ENCODE data around the gene H6PD.

The H6PD gene

DNA sequence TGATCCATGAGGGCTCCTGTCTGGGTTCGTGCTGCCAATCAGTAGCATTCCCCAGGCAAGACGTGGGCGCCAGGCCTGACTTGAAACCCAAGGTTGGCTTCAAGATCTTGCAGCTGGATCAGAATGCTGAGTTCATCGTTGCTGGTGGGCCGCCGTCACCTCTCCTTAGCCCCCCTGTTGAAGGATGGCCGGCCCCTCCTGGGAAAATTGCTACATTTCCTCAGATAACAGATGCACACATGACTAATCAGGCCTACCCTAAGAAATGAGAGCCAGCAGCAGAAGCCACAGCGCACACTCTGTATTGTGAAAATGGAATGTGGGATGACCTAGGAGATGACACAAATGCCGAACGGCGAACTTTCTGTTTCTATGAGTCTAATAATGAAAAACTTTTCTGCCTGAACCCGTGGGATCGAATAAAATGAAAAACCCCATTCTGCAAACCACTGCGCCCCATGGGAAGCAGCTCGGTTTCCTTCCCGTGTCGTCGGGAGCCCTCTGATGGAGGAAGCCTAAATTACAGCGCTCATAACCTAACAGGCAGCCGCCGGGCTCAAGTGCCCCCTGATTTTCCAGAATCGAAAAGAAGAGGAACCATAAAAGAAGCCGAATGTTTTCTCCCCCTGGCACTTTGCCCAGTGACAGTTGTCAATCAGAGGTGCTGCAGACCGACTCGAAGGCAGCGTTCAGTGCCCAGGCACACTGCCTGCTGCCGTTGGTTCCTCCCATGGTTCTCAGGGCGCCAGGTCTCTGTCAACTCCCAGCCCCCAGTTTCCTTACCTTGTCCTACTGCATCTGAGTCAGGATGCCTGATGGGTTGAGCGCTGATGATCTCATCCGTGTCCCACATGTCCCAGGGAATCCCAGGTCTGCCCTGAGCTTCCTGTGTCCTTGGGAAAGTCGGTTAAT is 38.2 kb upstream of the H6PD start:
- Histone ChIP-seq H3K4me3 (ENCODE audit: low read depth, low read length) (no peak overlapping the region), H3K9ac (ENCODE audit: low read length) (no peak overlapping the region), H3K36me3 (ENCODE audit: control insufficient read depth, insufficient read depth, low read length) (no peaks in the 10 kb centered on the region), H3K27me3 (ENCODE audit: control insufficient read depth, insufficient read depth, low read length) (peaks cover 49% of the 10 kb centered on the region), H3K9me3 (ENCODE audit: control insufficient read depth, insufficient read depth, low read depth, low read length) (no peaks in the 10 kb centered on the region), H3K27ac (ENCODE audit: low read depth, low read length) (no peak overlapping the region), H3K4me1 (ENCODE audit: control insufficient read depth, insufficient read depth, low read length) (peaks cover 21% of the 10 kb centered on the region)

DNA sequence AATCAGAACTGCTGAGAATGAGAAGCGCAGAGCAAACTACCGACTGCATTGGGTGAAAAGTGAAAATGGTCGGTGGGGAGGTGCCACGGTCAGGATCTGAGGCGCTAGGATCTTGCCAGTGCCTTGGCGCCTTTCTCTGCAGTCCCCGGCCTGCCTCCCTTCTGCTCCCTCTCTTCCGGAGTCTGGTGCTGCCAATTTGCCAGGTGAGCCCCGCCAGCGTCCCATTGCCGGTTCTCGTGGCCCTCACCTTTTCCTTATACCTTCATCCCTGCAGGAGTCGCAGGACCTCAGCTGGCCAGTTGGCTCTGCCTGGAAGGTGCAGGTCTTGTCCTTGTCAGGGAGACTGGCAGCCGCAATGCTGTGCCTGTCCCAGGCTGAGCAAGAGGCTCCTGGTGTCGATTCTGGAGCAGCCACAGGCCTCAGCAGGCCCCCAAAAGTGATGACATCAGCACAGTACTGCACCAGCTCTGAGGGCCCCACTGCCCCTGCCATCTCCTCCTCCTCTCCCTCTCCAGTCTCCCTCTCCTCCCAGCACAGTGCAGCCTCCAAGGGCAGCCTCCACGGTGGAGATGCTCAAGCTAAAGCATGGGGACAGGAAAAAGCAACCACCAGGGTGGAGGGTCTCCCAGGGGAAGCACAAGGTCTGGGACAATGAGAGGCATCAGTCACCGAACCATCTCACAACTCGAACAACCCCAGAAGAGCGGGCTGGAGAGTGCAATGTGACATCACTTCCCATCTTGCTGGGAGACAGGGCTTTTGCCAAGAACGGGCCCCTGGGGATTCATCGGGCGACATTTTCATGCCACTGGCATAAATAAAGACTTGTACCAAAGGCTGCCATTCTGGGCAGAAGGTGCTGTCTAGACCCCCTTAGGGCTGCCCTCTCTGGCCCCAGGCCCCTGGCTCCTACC is 37.1 kb upstream of the H6PD start:
- H3K27ac ChIP-seq (ENCODE audit: low read depth, low read length): no peak overlapping the region
- H3K36me3 ChIP-seq (ENCODE audit: control insufficient read depth, insufficient read depth, low read length): no peaks in the 10 kb centered on the region
- H3K9ac ChIP-seq (ENCODE audit: low read length): no peak overlapping the region
- H3K4me3 ChIP-seq (ENCODE audit: low read depth, low read length): no peak overlapping the region
- peaks cover 26% of the 10 kb centered on the region for H3K4me1 ChIP-seq (ENCODE audit: control insufficient read depth, insufficient read depth, low read length)
- no peaks in the 10 kb centered on the region for H3K9me3 ChIP-seq (ENCODE audit: control insufficient read depth, insufficient read depth, low read depth, low read length)
- peaks cover 59% of the 10 kb centered on the region for H3K27me3 ChIP-seq (ENCODE audit: control insufficient read depth, insufficient read depth, low read length)

DNA sequence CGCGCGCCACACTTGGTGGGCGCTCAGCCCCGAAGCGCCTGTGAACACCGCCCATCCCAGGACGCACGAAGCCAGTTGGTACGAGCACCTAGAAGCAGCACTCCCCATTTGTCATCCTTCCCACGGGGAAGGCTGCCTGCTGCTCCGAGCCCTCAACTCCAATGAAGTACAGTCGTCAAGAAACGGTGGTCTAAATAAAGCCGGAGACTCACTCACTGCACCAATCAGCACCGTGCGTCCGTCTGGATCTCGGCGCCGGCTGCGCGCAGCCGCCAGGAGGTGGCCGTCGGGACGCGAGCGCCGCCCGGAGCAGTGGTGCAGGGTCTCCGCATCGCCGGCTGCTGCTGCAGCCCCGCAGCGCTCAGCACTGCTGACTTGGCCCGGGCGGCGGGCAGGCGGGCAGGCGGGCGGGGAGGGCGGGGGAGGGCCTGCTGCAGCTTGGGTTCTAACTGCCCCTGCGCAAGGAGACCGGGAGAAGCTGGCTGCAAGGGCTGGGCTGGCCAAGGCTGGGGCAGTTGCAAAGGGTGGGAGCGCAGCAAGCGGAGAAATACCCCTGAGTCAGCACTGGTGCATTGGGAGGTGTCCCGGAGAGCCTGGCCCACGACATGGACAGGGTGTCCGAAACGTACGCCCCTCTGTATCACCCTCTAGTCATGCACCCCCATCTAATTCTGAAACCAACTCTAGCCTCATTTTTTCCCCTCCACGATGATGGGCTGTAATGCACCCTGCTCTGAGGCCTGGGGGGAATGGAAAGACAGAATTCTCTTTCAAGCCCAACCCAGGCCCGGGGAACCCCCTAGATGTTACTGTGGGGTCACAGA is 35.8 kb upstream of the H6PD start:
- Histone ChIP-seq H3K9me3 (ENCODE audit: control insufficient read depth, insufficient read depth, low read depth, low read length) (no peaks in the 10 kb centered on the region), H3K4me3 (ENCODE audit: low read depth, low read length) (peak overlapping the region; percentile 44), H3K36me3 (ENCODE audit: control insufficient read depth, insufficient read depth, low read length) (no peaks in the 10 kb centered on the region), H3K27me3 (ENCODE audit: control insufficient read depth, insufficient read depth, low read length) (peaks cover 72% of the 10 kb centered on the region), H3K27ac (ENCODE audit: low read depth, low read length) (no peak overlapping the region), H3K9ac (ENCODE audit: low read length) (no peak overlapping the region), H3K4me1 (ENCODE audit: control insufficient read depth, insufficient read depth, low read length) (peaks cover 27% of the 10 kb centered on the region)

DNA sequence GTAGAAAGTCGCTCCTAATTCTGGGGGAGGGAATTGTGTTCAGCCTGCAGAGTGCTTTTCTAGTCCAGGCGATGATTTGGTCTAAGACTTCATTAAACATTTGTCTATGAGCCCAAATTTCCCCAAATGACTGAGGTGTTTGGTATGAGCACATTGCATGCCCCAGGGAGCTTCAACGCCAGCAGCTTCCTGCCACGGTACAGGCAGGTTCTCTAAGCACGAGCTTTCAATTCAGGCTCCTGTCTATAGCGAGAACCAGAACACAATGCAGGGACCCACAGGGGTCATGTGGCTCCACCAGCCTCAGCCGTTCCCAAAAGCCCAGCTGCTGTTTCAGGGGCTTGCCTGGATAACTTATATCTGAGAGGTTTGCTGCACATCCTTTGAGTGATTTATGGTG is 34.1 kb upstream of the H6PD start:
- Histone ChIP-seq H3K27ac (ENCODE audit: low read depth, low read length) (no peak overlapping the region), H3K36me3 (ENCODE audit: control insufficient read depth, insufficient read depth, low read length) (no peaks in the 10 kb centered on the region), H3K27me3 (ENCODE audit: control insufficient read depth, insufficient read depth, low read length) (peaks cover 82% of the 10 kb centered on the region), H3K9me3 (ENCODE audit: control insufficient read depth, insufficient read depth, low read depth, low read length) (no peaks in the 10 kb centered on the region), H3K9ac (ENCODE audit: low read length) (no peak overlapping the region), H3K4me1 (ENCODE audit: control insufficient read depth, insufficient read depth, low read length) (peaks cover 27% of the 10 kb centered on the region), H3K4me3 (ENCODE audit: low read depth, low read length) (no peak overlapping the region)

DNA sequence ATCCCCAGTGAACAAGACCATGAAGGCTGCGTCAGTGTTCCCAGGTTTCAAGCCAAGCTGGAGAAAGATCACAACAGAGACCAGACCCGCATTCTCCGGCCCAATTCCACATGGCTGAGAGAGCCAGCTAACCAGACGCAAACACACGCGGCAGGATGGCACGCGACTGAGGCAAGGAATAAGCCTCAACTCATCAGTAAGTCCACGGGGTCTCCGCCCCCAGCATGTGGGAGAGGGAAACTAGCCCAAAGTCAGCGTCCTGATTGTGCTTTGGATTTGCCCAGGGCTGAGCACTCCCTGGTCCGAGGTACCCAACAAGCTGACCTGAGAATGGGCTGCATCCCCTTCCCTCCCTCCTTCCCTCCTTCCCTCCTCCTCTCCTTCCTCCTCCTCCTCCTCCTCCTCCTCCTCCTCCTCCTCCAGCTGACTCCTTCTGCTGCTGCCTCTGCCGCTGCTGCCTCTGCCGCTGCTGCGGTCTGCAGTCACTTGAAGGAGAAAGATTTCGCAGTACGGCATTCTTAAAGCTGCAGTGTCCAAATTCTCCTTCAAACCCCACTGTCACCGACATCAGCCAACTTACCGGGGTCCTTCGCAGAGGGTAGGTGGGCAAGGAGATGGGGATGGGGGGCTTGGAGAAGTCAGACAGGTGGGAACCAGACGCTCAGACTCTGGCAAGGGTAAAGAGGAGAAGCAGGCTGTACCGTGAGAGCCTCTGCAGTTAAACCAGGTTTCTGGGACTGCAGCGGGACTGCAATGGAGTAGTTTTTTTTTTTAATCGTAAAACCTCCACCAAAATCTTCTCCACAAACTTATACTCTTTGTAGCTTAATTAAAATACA is 33.0 kb upstream of the H6PD start:
- H3K4me3 ChIP-seq (ENCODE audit: low read depth, low read length): peak overlapping the region; percentile 61
- no peak overlapping the region for H3K27ac ChIP-seq (ENCODE audit: low read depth, low read length)
- H3K9ac ChIP-seq (ENCODE audit: low read length): no peak overlapping the region
- peaks cover 84% of the 10 kb centered on the region for H3K27me3 ChIP-seq (ENCODE audit: control insufficient read depth, insufficient read depth, low read length)
- no peaks in the 10 kb centered on the region for H3K36me3 ChIP-seq (ENCODE audit: control insufficient read depth, insufficient read depth, low read length)
- H3K4me1 ChIP-seq (ENCODE audit: control insufficient read depth, insufficient read depth, low read length): peaks cover 18% of the 10 kb centered on the region
- no peaks in the 10 kb centered on the region for H3K9me3 ChIP-seq (ENCODE audit: control insufficient read depth, insufficient read depth, low read depth, low read length)

DNA sequence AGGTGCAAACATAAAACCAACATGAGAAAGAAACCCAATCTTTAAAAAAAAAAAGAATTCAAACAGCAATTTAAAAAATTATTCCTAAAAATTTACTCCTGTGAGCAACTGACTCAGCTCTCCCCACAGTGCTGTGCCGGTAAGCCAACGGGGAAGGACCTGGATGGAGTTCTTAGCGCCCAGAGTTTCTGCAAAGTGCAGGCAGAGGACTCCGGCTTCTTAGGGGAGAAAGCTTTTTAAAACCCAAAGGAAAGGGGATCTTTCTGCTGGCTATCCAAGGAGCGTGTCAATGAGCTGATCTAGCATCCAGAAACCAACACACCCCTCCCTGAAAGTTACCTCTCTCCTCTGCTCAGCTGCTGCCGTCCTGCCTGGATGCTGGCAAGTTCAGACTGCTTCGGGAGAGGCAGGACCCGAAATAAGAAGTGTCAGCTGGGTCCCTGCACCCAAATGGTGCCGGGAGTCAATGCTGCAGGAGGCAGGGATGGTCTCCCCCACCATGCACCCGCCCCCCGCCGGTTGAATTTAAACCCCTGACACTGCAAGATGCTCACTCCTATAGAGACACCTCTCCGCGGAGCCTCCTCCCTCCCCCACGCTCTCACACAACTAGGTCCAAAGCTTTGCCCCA is 32.2 kb upstream of the H6PD start:
- no peak overlapping the region for H3K27ac ChIP-seq (ENCODE audit: low read depth, low read length)
- no peak overlapping the region for H3K9ac ChIP-seq (ENCODE audit: low read length)
- no peaks in the 10 kb centered on the region for H3K36me3 ChIP-seq (ENCODE audit: control insufficient read depth, insufficient read depth, low read length)
- H3K4me3 ChIP-seq (ENCODE audit: low read depth, low read length): peak overlapping the region; percentile 61
- H3K4me1 ChIP-seq (ENCODE audit: control insufficient read depth, insufficient read depth, low read length): peaks cover 18% of the 10 kb centered on the region
- H3K9me3 ChIP-seq (ENCODE audit: control insufficient read depth, insufficient read depth, low read depth, low read length): no peaks in the 10 kb centered on the region
- H3K27me3 ChIP-seq (ENCODE audit: control insufficient read depth, insufficient read depth, low read length): peaks cover 77% of the 10 kb centered on the region

DNA sequence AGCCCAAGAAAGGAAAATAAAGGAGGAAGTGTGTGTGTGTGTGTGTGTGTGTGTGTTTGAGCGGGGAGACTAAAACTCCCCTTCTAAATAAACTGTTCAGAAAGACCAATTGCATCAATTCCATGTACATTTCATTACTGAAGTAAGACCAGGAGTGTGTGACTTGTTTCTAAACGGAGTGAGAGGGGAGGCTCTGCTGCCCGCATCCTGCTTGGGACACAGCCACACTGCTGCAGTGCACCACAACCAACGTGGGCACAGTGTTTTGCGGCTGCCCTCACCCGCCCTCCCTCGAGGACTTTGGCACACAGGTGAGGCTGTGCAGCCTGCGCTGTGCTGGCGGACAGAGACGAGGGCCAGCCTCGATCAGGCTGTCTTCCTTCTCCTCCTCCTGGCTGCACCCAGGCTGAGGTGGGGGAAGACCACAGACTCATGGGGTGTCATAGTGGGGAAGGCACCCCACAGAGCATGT is 31.0 kb upstream of the H6PD start:
- H3K27ac ChIP-seq (ENCODE audit: low read depth, low read length): no peak overlapping the region
- no peak overlapping the region for H3K4me3 ChIP-seq (ENCODE audit: low read depth, low read length)
- H3K27me3 ChIP-seq (ENCODE audit: control insufficient read depth, insufficient read depth, low read length): peaks cover 65% of the 10 kb centered on the region
- no peaks in the 10 kb centered on the region for H3K36me3 ChIP-seq (ENCODE audit: control insufficient read depth, insufficient read depth, low read length)
- H3K9ac ChIP-seq (ENCODE audit: low read length): no peak overlapping the region
- peaks cover 13% of the 10 kb centered on the region for H3K4me1 ChIP-seq (ENCODE audit: control insufficient read depth, insufficient read depth, low read length)
- H3K9me3 ChIP-seq (ENCODE audit: control insufficient read depth, insufficient read depth, low read depth, low read length): no peaks in the 10 kb centered on the region

DNA sequence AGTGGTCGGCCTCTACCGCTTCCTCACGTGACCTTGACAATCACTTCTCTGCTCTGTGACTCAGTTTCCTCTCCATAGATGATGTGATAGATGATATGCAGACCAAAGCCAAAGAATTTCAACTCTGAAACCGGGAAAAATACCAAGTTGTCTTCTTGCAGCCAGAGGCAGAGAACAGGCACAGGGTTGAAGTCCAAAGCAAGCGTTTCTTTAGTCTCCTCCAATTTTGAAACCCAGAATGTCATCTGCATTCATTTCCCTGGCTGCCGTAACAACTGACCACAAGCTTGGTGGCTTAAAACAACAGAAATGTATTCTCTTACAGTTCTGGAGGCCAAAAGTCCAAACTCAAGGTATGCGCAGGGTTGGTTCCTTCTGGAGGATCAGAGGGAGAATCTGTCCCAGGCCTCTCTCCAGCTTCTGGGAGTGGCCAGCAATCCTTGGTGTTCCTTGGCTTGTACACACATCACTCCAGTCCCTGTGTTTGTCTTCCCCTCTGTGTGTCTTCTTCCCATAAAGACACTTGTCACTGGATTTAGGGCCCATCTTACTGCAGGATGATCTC is 30.3 kb upstream of the H6PD start:
- Histone ChIP-seq H3K27ac (ENCODE audit: low read depth, low read length) (no peak overlapping the region), H3K27me3 (ENCODE audit: control insufficient read depth, insufficient read depth, low read length) (peaks cover 58% of the 10 kb centered on the region)

DNA sequence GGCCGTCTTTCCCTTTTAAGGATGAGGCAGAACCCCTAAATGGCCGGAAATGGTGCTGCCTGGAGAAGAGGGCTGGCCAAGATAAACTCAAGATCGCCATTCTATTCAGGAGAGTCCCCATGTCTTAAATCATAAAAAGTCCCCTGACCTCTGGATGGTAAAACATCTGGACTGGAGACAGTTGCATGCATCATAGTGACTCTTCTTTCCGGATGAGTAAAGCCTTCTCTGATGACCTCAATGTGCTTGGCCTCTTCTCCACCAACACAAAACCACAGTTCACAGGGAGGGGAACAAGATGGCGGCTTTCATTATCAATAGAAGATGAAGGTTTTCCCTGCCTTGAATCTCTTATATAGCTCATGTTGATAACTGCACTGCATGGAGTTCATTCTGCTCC is 27.5 kb upstream of the H6PD start:
- no peak overlapping the region for H3K4me3 ChIP-seq (ENCODE audit: low read depth, low read length)
- H3K27me3 ChIP-seq (ENCODE audit: control insufficient read depth, insufficient read depth, low read length): peaks cover 30% of the 10 kb centered on the region
- H3K36me3 ChIP-seq (ENCODE audit: control insufficient read depth, insufficient read depth, low read length): no peaks in the 10 kb centered on the region
- no peak overlapping the region for H3K9ac ChIP-seq (ENCODE audit: low read length)
- H3K27ac ChIP-seq (ENCODE audit: low read depth, low read length): no peak overlapping the region
- peaks cover 4% of the 10 kb centered on the region for H3K4me1 ChIP-seq (ENCODE audit: control insufficient read depth, insufficient read depth, low read length)
- no peaks in the 10 kb centered on the region for H3K9me3 ChIP-seq (ENCODE audit: control insufficient read depth, insufficient read depth, low read depth, low read length)

More for the DNA sequence above, 30.3 kb upstream of the H6PD start:
- Histone ChIP-seq H3K4me3 (ENCODE audit: low read depth, low read length) (no peak overlapping the region), H3K4me1 (ENCODE audit: control insufficient read depth, insufficient read depth, low read length) (peaks cover 9% of the 10 kb centered on the region), H3K9ac (ENCODE audit: low read length) (no peak overlapping the region), H3K9me3 (ENCODE audit: control insufficient read depth, insufficient read depth, low read depth, low read length) (no peaks in the 10 kb centered on the region), H3K36me3 (ENCODE audit: control insufficient read depth, insufficient read depth, low read length) (no peaks in the 10 kb centered on the region)

Measured in HUES6 (cell line).